GM21529 (cell line): Measurements from ENCODE around the gene OR6C1.
"Not testable (repeated sequence)": the region's sequence is repeated elsewhere in the genome, so short reads cannot be mapped to it uniquely, and the experiment has no call there.

ENCODE experiments used
- ATAC-seq: cut with Tn5 transposase; IDR thresholded peaks from one replicate; pipeline ENCODE4 v1.9.1; 2021; ENCODE audit not compliant: unreplicated experiment

OR6C1 gene

DNA sequence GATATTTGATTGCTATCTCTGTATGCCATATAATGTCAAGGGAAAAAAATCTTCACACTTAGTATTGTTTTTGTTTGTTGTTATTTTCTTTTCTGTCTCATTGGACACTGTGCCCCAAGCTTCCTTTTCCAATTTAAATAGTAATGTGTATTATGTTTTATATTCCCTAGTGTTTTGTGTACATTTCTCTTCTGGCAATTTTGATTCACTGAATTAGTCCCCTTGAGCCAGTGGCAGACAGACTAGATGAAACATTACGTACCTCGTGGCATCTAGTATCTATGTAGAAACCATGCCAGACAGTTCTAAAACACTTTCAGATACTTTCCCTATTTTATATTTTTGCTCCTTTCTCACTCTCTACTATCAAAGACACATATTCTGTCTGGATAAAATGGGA is at the start of gene OR6C1:
OR6C1 (plus strand) TSS at position 301 of the 400 bp plus-strand sequence. CDS start 6,257 bp downstream, outside the sequence.
- no peak for ATAC-seq

- ATAC-seq, result no peak
Measured at GRCh38 chr12:55280991-55281390, 33.2 kb upstream of the OR6C1 start.

GRCh38 chr12:55289999-55290398 is 24.1 kb upstream of the OR6C1 start:
- ATAC-seq, result no peak

DNA sequence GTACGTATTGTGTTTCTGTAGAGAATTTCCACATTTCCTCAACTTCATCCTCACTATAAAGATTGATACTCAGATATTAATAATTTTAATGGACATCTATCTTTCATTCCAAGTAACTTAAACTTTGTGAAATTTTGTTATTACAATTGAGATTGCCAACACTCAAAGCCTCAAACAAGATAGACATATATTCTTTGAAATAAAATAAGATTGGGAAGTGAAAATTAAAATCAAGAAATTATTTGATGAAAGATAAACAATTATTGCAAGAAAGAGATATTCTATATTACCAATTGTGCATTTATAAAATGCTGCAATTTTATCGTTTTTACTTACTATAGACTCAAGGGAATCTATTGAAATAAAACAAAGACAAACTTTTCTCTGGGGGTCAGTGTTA is 17.7 kb upstream of the OR6C1 start, which contains the start of gene OR6C6:
OR6C6 (minus strand) TSS at position 101 of the 400 bp plus-strand sequence. CDS start 1,337 bp downstream, outside the sequence.
- no peak for ATAC-seq

DNA sequence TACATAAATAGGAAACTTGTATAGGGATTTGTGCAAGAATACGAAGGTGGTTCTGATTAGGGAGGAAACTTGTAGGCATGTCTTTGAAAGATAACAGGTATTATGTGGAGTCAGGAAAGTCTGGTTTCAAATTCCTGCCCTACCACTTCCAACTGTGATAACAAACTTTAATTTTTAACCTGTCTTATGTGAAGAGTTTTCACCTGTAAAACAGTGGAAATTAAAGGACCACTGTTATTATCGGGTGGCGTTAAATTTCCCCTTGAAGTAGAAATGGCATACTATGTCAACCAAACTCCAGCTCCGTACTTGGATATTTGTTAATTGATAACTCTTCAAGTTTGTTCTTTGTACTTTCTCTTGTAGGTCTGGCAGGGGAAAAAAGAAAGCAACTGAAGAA is 6.1 kb downstream of the OR6C1 start:
- ATAC-seq, result no peak

DNA sequence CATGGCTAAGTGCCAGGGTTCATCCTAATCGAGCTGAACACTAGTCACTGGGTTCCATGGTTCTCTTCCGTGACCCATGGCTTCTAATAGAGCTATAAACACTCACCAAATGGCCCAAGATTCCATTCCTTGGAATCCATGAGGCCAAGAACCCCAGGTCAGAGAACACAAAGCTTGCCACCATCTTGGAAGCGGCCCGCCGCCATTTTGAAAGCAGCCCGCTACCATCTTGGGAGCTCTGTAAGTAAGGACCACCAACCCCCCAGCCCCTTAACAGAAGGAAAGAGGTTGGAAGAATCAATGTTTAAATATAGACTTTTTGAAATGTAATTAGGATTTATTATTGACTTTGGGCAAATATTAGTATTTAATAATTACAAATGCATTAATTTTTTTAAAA is 11.7 kb downstream of the OR6C1 start:
- not testable (repeated sequence) for ATAC-seq

DNA sequence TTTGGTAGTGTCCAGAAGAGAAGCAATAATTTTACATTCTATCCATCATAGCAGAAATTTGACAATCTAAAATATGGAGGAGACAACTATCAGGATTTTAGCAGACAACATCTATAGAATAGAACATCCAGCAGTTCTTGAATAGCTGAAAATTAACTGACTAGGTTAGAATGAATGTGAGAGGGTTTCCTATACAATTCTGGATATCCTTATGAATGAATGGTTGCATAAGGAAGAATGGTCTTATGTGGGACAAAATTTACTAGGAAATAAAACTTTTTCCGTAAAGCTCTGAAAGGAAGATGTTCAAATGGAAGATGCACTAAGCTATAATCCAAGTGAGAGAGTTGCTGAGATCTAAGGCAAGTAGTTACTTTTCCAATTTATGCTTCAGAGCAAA is 16.3 kb downstream of the OR6C1 start, which contains the start of gene OR6C3:
OR6C3 (plus strand) TSS at position 301 of the 400 bp plus-strand sequence. CDS start 955 bp downstream, outside the sequence.
- ATAC-seq, result no peak

DNA sequence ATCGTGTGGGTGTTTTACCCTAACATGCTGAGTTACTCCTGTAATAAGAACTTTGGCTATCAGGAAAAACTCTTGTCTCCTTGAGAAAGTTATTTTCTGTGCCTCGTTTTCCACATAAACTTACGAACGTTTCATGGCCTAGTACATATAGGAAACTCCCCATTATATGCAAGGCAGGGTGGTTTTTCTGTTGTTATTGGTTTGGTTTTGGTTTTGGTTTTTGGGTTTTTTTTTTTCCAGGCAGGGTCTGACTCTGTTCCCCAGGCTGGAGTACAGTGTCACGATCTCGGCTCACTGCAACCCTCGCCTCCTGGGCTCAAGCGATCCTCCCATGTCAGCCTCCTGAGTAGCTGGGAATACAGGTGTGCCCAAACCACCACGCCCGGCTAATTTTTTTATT is 21.9 kb downstream of the OR6C1 start:
- no peak for ATAC-seq

DNA sequence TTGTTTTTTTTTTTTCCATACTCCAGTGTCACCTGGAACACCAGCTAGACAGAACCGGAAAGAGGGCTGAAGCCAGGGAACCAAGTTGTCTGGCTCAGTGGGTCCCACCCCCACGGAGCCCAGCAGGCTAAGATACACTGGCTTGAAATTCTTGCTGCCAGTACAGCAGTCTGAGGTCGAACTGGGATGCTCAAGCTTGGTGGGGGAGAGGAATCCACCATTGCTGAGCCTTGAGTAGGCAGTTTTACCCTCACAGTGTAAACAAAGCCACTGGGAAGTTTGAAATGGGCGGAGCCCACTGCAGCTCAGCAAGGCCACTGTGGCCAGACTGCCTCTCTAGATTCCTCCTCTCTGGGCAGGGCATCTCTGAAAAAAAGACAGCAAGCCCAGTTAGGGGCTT is 41.2 kb downstream of the OR6C1 start:
- ATAC-seq, result not testable (repeated sequence)

GRCh38 chr12:55362675-55363074 is 48.5 kb downstream of the OR6C1 start, which contains the start of gene OR6C75:
TSS of gene OR6C75 (plus strand) at chr12:55362975. CDS start at chr12:55365111, 2,136 bp downstream.
- ATAC-seq, result no peak

DNA sequence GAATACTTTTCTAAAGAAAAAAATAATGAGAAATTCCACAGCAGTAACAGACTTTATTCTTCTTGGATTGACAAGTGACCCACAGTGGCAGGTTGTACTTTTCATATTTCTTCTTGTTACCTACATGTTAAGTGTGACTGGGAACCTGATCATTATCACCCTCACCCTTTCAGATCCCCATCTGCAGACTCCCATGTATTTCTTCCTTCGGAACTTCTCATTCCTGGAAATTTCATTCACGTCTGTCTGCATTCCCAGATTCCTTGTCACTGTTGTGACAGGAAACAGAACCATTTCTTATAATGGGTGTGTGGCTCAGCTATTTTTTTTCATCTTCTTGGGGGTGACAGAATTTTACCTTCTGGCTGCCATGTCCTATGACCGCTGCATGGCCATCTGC is 50.9 kb downstream of the OR6C1 start:
- no peak for ATAC-seq
